ENCODE measurements around the gene LLGL2.

DNA sequence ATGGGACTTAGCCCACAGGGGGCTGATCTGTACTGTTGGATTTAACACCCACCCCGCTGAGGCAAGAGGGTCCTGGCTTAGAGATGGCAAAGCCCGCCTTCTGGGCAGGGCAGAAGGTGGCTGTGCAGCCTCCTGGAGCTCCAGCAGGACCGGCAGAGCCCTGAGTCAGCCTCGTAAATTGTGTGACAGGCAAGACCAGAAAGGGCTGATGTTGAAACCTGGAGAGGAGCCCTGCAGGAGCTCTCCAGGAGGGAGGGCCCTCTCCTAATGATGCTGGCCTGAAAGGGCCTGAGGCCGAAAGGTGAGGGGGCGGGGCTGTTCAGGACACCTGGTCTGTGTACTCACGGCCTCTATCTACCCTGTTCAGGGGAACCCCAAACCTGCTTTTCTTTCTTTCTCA lies 39.6 kb downstream of the LLGL2 start:
- TF ChIP-seq, protein P1, sequence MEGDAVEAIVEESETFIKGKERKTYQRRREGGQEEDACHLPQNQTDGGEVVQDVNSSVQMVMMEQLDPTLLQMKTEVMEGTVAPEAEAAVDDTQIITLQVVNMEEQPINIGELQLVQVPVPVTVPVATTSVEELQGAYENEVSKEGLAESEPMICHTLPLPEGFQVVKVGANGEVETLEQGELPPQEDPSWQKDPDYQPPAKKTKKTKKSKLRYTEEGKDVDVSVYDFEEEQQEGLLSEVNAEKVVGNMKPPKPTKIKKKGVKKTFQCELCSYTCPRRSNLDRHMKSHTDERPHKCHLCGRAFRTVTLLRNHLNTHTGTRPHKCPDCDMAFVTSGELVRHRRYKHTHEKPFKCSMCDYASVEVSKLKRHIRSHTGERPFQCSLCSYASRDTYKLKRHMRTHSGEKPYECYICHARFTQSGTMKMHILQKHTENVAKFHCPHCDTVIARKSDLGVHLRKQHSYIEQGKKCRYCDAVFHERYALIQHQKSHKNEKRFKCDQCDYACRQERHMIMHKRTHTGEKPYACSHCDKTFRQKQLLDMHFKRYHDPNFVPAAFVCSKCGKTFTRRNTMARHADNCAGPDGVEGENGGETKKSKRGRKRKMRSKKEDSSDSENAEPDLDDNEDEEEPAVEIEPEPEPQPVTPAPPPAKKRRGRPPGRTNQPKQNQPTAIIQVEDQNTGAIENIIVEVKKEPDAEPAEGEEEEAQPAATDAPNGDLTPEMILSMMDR (IDR thresholded peaks at IDR 0.05): no peak
- no peak for TF ChIP-seq ZFX (IDR thresholded peaks at IDR 0.05; ENCODE audit: borderline replicate concordance)

Data from 22Rv1 (cell line).